ENCODE data around the gene RNF126.

DNA sequence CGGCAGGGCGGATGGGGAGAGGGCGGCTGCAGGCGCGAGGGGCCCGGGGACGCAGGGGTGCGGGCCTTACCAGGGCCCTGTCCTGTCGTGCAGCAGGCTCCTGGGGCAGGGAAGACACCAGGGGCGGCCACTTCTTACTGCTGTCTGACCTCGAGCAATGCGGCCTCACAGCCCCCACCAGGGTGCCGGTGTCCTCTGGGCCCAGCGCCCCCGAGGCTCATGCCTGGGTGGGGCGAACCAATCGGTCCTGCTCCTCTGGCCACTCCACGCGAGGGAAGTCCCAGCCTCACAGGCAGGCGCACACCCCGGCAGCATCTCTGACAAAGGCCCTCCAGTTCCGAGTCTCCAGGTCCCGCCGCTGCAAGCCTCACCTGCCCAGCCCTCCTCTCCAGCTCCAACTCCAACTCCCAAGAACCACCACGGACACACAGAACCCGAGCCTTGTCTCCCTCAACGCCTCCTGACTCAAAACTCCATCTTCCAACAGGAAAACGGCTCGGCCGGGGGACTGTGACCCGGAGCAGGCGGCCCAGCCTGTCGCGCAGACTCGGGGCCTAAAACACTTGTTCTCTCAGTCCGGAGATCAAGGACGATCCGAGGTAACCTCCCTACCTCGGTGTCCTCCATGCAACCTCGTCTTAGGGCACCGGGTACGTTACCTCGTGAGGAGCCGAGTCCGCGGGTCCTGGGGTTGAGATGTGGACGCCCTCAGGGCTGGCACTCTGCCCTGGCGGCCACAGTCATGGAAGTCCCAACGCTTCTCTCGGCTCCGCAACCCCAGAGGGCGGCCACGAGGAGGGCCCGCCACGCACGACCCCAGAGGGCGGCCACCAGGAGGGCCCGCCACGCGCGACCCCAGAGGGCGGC, 16.9 kb downstream of the RNF126 start:
- TF ChIP-seq CTCF (conservative IDR thresholded peaks at IDR 0.05; ENCODE audit: low read depth in 2 of 2): no peak
- no peak for TF ChIP-seq POLR2AphosphoS5 (IDR thresholded peaks at IDR 0.05; ENCODE audit: low read depth)
- no peak for TF ChIP-seq EZH2 (IDR thresholded peaks at IDR 0.05; ENCODE audit: low read depth, unreplicated experiment)
- TF ChIP-seq, protein P1, sequence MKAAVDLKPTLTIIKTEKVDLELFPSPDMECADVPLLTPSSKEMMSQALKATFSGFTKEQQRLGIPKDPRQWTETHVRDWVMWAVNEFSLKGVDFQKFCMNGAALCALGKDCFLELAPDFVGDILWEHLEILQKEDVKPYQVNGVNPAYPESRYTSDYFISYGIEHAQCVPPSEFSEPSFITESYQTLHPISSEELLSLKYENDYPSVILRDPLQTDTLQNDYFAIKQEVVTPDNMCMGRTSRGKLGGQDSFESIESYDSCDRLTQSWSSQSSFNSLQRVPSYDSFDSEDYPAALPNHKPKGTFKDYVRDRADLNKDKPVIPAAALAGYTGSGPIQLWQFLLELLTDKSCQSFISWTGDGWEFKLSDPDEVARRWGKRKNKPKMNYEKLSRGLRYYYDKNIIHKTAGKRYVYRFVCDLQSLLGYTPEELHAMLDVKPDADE (IDR thresholded peaks at IDR 0.05): no peak
- no peak for TF ChIP-seq REST (IDR thresholded peaks at IDR 0.05; ENCODE audit: unreplicated experiment)
- TF ChIP-seq EZH2phosphoT487 (IDR thresholded peaks at IDR 0.05; ENCODE audit: unreplicated experiment): no peak
- TF ChIP-seq ZNF114 (CRISPR knock-in tag; IDR thresholded peaks at IDR 0.05): no peak
- no peak for TF ChIP-seq CREB1 (CRISPR knock-in tag; IDR thresholded peaks at IDR 0.05; ENCODE audit: low read depth)
- no peak for TF ChIP-seq ZNF331 (CRISPR knock-in tag; IDR thresholded peaks at IDR 0.05; ENCODE audit: low read depth)
- no peak for TF ChIP-seq STAT1 (IDR thresholded peaks at IDR 0.05; ENCODE audit: unreplicated experiment)
- TF ChIP-seq NANOG (IDR thresholded peaks at IDR 0.05; ENCODE audit: borderline replicate concordance): no peak
- TF ChIP-seq JUNB (IDR thresholded peaks at IDR 0.05; ENCODE audit: unreplicated experiment): no peak
- TF ChIP-seq ZNF462 (CRISPR knock-in tag; IDR thresholded peaks at IDR 0.05): no peak
